ENCODE data around the gene EPHA5. TPM values are rescaled to one million over a fixed set of nuclear protein-coding genes. Genes with fewer than 3 reads are reported as not detected.

Gene EPHA5
- polyA plus RNA-seq, 4 donors, result 0.23 to 0.80 (median 0.29) TPM

DNA sequence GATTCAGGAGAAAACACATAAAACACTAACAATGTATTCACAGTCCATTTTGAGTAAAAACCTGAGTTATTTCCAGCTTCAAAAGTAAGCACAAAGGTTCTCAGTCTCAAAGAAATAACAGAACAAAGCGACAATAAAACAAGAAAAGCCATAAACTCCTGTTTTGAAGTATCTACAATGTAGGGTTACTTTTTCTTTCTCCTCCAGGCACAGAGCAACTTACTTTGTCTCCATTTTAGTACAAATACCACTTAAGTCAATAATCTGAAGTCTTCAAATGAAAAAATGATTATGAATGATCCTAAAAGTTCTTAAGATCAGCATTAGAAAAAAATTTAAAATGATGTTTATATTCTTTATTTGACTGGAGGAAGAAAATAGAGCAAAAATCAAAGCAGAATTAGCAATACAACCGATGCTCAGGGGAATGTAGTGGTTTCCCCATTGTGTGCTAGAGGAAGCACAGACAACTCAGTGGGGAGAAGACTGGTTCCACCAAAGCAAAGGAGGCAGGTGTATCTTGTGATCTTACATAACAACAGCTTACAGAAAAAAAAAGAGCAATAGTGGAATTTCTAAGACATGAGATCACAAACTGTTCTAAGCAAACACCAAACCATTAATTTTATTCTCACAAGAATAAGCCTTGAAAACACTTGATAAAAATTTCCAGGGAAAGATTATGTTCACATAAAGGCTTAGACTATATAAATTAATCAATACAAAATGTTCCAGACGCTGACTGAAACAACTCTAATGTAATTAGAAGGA is 35.1 kb downstream of the EPHA5 start:
- DNase-seq (ENCODE audit: low read depth in 4 of 4, low spot score in 3 of 4), result no peak

DNA sequence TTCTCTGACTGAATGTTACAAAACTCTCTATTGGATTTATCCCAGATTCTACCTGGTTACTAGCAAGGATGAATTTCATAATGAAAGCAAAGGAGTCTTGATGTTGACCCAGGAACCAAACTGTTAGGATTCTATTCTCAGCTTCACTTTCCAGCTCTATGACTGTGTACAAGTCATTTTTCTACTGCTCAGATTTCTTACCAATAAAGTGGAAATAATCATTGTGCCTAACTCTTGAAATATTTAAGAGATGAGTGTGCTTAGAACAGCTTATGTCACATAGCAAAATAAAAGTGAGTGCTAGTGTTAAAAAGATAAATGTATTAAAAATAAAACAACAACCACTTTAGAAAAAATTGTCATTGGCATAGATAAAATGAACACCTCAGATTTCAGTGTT is 45.6 kb downstream of the EPHA5 start:
- no peak for DNase-seq (ENCODE audit: low read depth in 4 of 4, low spot score in 3 of 4)

DNA sequence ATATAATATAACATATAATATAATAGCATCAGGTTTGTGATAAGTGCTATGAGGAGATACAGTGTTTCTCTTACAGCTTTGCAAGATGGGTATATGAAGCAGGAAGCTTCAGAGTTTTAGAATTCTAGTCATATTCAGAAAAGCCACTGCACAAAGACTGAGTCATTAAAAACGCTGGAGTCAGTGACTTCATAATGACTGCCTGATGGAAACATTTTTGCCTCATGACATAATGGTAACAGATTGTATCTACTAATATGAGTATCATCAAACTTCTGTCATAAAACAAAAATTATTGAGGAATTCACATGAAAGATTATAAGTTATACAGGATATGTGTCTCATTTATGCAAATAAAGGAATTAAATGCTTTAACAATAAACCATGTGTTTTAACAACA is 46.8 kb downstream of the EPHA5 start:
- DNase-seq (ENCODE audit: low read depth in 4 of 4, low spot score in 3 of 4), result no peak

DNA sequence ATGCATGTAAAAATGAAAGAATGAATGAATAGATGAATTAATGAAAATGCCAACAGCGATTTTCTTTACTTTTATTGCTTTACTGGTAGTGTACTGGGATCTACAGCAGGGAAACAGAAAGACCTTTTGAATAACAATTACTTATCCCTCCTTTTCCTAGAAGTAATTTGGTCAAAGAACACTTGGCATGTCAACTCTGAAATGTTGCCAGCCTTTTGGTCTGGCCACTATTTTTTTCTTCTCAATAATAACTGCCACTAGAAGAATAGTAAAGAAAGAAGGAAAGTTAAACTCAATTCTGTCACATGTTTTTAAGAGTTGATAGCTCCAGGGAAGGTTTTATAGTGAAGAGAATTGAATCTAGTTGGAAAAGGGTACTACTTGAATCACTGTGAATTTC is 52.9 kb downstream of the EPHA5 start:
- no peak for DNase-seq (ENCODE audit: low read depth in 4 of 4, low spot score in 3 of 4)

DNA sequence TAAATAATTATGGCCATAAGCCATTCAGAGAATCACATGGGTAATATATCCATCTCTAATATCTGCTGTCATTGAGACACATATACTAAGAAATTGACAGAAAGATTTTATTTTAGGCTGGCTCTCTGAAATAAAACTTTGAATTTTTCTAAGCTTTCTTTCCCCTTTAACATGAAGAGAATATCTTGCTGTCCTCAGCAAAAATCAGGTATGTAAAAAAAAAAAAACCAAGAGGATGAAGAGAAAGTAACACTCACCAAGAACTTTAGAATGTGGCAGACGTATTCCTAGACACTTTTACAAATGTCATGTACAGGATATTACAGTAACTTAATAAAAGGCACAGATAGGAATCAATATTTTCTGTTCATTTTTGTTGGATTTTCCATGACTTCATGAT is 65.8 kb downstream of the EPHA5 start:
- DNase-seq (ENCODE audit: low read depth in 4 of 4, low spot score in 3 of 4), result no peak

DNA sequence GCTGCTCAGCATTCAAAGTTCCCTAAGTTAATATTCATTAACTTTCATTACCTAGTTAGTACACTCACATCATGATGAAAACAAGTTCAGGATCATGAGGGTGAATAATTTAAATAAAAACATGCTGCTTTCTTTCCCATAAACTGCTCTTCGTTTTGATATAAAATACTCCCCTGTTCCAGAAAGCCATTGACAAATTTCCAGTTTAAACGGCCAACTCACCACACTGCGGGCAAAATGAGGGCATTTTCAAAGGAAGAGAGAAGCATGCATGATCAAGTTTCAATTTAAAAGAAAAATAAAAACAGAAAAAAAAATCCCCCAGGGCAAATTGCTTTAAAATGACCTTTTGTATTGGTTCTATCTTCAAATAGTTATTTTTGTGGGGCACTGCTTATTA is 69.6 kb downstream of the EPHA5 start:
- peak in 2 of 4 donors; percentile 6 to 8 for DNase-seq (ENCODE audit: low read depth in 4 of 4, low spot score in 3 of 4)

DNA sequence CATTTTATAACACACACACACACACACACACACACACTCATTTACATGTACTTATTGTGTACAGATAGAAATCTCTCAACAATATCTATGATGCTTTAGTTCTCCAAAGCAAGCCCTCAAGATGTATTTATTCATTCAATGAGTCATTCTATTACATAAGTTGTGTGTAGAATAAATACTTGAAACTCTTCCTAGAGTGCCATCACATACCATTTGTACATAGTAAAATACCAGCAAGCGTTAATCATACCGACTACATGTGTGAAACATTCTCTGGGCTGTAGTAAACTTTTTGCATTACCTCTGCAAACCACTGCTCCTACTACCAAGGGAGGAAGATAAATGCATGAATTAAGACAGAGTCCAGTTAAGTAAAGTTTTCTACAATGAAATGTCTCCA is 70.9 kb downstream of the EPHA5 start:
- DNase-seq (ENCODE audit: low read depth in 4 of 4, low spot score in 3 of 4), result no peak

DNA sequence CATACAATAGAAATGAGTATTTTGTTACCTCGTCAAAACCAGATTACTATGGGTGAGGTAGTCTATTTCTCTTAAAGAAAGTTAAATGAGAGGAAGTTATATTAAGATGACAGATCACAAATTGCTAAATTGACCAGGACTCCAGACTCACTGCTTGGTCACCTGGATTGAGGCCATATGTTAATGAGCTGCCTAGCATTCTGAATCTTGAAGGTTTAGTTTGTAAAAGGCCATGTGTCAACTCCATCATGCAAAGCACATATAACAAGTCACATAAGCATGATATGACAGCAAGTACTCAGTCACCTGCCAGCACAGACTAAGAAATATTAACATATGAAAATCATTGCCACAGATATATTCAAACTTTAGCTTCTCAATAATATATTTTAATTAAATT is 72.6 kb downstream of the EPHA5 start:
- DNase-seq (ENCODE audit: low read depth in 4 of 4, low spot score in 3 of 4), result no peak

DNA sequence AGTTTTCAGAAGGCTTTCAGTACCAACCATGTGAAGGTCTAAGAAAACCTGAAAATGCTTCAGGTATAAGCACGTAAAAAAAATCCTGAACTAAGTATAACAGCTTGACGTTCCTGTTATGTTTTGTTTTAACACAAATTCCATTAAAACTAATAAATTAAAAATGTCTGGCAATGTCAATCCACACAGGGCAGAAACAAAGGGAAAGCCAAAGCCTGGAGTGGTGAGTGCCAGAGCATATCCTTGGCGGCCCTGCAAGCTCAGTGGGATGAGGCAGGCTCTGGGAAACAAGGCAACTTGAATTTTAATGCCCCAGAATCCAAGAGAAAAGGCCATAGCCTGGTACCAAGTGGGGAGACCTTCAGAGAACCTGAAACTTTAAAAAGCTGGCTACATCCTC is 78.2 kb downstream of the EPHA5 start:
- DNase-seq (ENCODE audit: low read depth in 4 of 4, low spot score in 3 of 4), result no peak

DNA sequence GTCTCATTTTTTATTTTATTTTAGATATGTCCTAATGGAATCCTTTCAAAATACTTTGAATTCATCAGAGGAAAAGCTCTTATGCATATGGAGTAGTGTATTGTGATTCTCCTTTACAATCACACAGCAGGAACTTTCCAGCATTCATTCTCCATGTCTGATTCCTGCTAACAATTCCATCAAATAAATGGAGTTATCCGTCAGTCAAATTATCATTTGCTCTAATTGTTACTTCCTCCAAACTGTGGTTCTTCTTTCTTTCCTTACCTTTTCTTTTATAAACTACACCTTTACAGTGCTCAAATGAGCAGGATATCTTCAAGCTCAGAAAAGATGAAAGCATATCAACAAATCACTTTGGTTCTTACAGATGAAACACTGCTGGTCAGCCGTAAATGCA is 80.4 kb downstream of the EPHA5 start:
- no peak for DNase-seq (ENCODE audit: low read depth in 4 of 4, low spot score in 3 of 4)

DNA sequence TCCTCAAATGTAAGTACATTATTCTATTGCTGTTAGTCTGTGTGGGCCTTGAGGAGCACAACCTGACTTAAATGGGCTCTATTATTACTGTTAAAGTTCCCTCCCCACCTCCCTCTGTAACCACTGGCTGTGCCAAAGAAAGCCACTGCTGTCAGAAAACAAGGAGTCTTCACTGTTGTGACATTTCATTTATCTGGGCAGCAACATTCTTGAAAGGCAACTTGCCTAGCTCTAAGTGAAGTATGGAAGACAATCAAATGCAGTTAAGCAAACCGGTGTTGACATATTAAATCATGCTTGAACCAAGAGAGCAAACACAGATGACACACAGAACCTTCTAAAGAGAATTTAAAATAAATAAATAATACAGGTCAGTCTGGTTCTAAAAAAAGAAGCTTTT is 81.0 kb downstream of the EPHA5 start:
- no peak for DNase-seq (ENCODE audit: low read depth in 4 of 4, low spot score in 3 of 4)

DNA sequence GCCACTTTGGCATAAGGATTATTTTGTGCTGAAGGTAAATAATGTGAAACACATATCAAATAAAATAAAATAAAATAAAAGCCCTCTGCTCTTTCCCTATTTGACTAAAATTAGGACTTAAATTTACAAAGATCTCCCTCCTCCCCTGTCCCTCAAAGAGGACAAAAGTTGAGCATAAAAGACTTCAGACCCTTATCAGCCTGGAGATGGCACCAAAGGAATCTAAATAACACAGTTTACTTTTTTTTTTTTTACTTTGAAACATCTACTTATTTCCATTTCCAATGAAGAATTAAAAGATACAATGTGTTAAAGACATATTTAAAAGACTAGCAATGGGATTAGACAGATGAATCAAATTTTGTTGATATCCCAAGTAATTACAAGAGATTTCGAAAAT is 89.7 kb downstream of the EPHA5 start:
- DNase-seq (ENCODE audit: low read depth in 4 of 4, low spot score in 3 of 4), result no peak

DNA sequence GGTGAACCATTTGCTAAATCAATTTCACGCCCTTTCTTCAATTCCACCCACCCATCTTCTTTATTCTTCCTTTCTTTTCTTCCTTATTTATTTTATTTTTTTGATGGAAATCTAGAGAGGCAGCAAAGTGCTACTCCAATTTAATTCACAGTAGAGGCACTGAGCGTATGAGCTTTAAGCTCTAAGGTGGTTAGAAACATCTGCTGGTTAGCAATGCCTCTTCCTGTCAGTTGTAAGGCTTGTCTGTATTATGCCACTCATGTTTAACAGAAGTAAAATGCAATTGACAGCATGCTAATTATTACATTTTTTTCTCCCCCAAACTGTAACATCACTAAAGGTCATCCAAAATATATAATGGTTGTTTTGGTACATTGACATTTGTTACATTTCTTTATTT is 103.8 kb downstream of the EPHA5 start:
- no peak for DNase-seq (ENCODE audit: low read depth in 4 of 4, low spot score in 3 of 4)

DNA sequence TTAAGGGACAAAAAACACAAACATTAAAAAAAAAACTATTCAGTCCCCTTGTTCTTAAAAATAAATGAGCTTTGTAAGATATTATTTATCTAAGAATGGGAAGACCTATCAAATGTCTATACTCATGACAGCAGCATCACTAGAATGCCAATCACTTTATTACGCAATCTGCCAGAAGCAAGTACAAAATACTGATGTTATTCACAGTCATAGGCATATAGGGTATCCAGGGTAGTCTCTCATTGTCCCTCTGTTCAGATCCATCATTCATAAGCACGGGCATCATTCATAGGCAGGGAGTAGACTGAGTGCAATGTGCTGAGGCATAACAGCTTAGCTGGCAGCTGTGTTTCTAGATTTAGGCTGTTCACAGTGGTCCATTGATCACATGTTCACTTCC is 109.1 kb downstream of the EPHA5 start:
- no peak for DNase-seq (ENCODE audit: low read depth in 4 of 4, low spot score in 3 of 4)

DNA sequence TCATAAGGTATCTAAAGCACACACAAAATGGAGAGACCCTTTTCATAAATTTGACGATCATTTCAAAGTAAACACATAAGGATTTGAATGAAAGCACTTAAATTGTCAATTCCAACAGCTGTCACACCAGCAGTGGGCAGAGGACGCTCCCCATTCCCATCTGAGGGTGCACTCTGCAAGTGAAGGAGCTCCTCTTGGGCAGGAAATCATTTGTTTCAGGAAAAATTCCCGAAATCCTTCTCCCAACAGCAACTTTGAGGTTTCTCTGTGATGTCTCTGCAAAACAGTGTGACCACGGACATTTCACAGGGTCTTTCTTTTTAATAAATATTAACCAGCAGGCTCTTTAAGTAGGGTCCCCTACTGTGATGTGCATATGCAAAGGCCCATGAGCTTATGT is 111.0 kb downstream of the EPHA5 start:
- DNase-seq (ENCODE audit: low read depth in 4 of 4, low spot score in 3 of 4), result no peak

DNA sequence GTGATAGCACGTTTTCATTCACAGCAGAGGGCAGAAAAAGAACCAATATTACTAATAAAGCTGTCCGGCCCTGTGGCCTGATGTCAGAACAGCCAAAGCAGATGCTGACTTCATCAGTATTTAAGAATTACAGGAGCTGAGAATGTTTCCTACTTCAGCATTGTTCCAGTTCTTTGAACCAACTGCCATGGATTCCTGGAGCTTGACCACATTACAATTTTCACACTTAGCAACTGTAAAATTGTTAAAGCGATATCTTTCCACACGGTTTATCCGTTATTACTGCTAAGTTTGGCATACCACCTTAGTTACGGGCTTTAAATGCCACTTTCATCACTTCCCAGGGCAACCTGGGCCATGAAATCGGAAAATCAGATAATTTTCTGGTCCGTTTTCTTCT is 118.2 kb downstream of the EPHA5 start:
- DNase-seq (ENCODE audit: low read depth in 4 of 4, low spot score in 3 of 4), result no peak

DNA sequence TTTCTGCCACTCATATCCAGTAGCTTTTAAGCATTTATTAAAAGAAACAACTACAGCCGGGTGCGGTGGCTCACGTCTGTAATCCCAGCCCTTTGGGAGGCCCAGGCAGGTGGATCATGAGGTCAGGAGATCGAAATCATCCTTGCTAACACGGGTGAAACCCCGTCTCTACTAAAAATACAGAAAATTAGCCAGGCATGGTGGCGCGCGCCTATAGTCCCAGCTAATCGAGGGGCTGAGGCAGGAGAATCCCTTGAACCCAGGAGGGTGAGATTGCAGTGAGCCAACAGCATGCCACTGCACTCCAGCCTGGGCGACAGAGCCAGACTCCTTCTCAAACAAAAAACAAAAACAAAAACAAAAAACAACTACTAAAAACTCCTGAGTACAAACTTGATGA is 119.8 kb downstream of the EPHA5 start:
- DNase-seq (ENCODE audit: low read depth in 4 of 4, low spot score in 3 of 4), result no peak

DNA sequence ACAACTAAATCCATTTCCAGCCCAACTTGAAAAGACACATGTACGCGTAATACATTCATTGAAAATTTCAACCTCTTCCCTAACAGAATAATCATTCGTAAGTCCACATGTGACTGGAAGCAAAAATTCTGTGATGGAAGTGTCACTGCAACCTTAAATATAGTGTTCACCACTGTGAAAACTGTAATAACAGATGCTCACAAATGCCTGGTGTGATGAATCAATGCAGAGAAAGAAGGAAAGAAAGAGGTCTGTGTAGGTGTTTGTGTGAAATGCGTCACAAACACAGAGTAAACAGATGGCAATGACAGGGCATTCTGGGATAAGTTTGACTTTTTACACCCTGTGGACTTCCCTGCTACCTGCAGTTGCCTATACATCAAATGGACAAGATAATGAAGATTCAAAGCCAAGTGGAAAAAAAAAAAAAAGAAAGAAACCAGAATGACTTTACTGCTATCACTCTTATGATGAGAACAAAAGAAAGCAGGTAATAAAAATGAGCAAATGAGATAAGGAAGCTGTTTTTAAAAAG is 123.3 kb downstream of the EPHA5 start:
- DNase-seq (ENCODE audit: low read depth in 4 of 4, low spot score in 3 of 4), result no peak

DNA sequence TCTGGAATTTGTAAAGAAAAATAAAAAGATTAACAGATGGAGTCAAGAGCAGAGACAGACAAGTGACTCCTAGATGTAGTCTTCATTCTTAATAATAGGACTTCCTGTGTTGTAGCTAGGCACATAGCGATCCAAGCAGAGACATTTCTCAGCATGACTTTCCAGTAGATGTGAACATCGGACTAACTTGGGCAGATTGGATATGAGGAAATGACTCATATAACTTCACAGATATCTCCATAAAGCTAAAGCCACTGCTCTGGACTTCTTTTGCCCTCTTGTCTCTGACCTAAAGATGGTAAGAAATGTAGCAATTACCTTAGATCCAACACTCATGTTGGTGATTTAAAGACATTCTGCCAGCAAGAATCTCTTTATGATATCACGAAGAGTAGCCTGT is 131.7 kb downstream of the EPHA5 start:
- DNase-seq (ENCODE audit: low read depth in 4 of 4, low spot score in 3 of 4), result no peak

DNA sequence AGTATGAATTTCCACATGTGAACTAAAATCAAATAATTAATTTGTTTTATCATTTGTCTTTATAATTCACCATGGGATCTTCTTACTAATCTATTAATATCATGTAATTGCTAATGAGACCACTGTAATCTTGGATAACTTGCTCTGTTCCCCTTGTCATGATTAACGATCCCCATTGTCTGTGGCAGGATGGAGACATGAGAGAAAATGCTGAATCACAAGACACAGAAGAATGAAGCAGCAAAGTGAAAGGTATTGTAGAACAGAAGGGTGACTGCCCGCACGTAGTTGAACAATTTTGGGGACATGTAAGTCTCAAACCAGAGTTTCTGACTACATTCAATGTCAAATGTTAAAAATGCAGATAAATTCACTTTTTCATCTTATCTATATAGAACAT is 135.2 kb downstream of the EPHA5 start:
- no peak for DNase-seq (ENCODE audit: low read depth in 4 of 4, low spot score in 3 of 4)

DNA sequence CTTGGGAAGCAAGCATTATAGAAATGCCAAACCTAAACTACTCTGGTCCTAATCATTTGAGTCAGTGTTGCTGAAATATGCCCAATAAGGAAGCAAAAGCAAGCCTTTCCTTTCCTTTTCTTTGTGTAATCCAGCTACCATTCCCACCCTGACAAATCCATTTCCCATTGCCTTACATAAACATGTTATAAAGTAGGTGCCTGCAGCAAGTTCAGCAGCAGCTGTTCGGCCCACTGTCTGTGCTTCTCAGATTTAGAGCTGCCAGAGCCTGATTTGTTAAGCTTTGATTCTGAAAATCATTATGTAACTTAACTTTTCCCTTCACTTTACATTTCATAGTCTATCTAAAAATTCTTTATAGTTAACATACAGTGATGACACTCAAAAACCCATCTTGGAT is 148.6 kb downstream of the EPHA5 start:
- DNase-seq (ENCODE audit: low read depth in 4 of 4, low spot score in 3 of 4), result no peak

DNA sequence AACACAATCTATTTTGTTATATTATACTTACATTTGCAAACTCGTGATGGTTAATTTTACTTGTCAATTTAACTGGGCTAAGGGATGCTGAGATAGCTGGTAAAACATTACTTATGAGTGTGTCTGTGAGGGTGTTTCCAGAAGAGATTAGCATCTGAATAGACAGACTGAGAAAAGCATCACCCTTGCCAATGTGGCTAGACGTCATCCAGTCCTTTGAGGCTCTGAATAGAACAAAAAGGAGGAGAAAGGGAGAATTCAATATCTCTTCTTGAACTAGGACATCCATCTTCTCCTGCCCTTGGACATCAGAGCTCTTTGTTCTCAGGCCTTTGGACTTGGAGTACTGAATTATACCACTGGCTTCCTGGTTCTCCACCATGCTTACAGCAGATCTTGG is 154.6 kb downstream of the EPHA5 start:
- DNase-seq (ENCODE audit: low read depth in 4 of 4, low spot score in 3 of 4), result no peak

DNA sequence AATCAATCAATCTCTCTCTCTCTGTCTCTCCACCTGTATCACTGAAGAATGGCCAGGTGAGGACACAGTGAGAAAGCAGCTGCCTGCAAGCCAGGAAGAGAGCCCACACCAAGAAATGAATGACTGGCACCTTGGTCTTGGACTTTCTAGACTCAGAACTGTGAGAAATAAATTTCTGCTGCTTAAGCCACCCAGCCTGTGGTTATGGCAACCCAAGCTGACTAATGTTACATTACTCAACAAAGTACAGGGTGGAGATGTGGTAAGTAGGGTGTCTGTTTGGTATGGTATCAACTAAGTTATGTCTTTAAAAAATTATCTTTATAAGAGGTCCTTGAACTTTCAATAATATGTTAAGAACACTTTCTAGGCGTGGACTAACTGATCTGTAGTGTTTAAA is 159.3 kb downstream of the EPHA5 start:
- DNase-seq (ENCODE audit: low read depth in 4 of 4, low spot score in 3 of 4), result no peak
